AG04449 (cell line): ENCODE data around the gene GRIA1.
A peak's percentile ranks its signal among the peaks of the same experiment; 100 is the strongest.

Experiments
- CTCF ChIA-PET: fragments of 350-600 bp; formaldehyde crosslinking; extraction: SDS; loops from one replicate; lab custom pipeline; 2021; ENCODE audit warnings: antibody characterized with exemption; lab: Yijun Ruan, JAX
- POLR2A ChIA-PET: fragments of 400-600, 350-600 bp; formaldehyde crosslinking; extraction: SDS; loops from one replicate; lab custom pipeline; 2020; ENCODE audit warnings: antibody characterized with exemption, inconsistent platforms; lab: Yijun Ruan, JAX
- DNase-seq: peaks from one replicate; pipeline ENCODE4 v3.0.0-alpha.2; 2010; ENCODE audit warnings: low read depth, low spot score
- H3K4me3 ChIP-seq: 2 replicates; pipeline ENCODE4 v1.5.1; 2011; ENCODE audit warnings: low read depth, mild to moderate bottlenecking, control low read depth, low read length
- CTCF ChIP-seq: IDR thresholded peaks from one replicate; pipeline ENCODE4 v1.5.1; 2011; ENCODE audit warnings: mild to moderate bottlenecking, moderate library complexity, low read length, control low read depth, inconsistent platforms; ENCODE audit not compliant: insufficient read depth; ENCODE audit errors: missing control alignments

GRIA1 gene

GRCh38 chr5:153543288-153543687, 52.8 kb downstream of the GRIA1 start:
- CTCF ChIA-PET, result interaction anchor here (0.9 kb wide), 1 partner anchor 10 kb away, joined by 3 read pairs; no protein-coding TSS in a partner anchor
- TF ChIP-seq CTCF, result no peak
- POLR2A ChIA-PET, result no interaction called here
- H3K4me3 ChIP-seq, result no peak overlapping the region
- no peak for DNase-seq

GRCh38 chr5:153543959-153544470, 53.5 kb downstream of the GRIA1 start:
- no peak for TF ChIP-seq CTCF
- CTCF ChIA-PET, result interaction anchor here (0.9 kb wide), 1 partner anchor 11 kb away, joined by 3 read pairs; no protein-coding TSS in a partner anchor
- POLR2A ChIA-PET, result no interaction called here
- no peak for DNase-seq
- no peak overlapping the region for H3K4me3 ChIP-seq

- POLR2A ChIA-PET, result no interaction called here
- no peak for DNase-seq
- CTCF ChIA-PET, result no interaction called here
- H3K4me3 ChIP-seq, result no peak overlapping the region
- no peak for TF ChIP-seq CTCF
Measured at GRCh38 chr5:153544706-153545105, 54.2 kb downstream of the GRIA1 start.

DNA sequence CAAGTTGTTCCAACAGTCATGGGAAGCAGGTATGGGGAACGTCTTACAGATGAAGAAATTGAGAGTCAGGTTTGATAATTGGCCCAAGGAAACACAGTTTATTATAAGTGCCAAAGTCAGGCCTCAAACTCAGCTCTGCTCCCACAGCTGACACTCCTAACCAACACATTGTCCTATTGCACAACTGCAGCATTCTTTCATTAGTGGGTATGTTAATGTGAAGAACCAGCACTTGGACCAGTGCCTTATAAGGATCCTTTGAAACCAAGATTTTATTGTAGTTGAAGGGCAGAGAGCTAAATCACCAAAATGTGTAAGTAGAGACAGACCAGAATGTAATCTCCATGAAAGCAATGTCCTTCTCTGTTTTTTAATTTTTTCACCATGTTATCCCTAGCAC, 56.1 kb downstream of the GRIA1 start:
- H3K4me3 ChIP-seq, result no peak overlapping the region
- ChIA-PET POLR2A (no interaction called here), CTCF (interaction anchor here (1.1 kb wide), 1 partner anchor 1014 kb away, joined by 3 read pairs; no protein-coding TSS in a partner anchor)
- DNase-seq, result peak; percentile 58
- TF ChIP-seq CTCF, result no peak

DNA sequence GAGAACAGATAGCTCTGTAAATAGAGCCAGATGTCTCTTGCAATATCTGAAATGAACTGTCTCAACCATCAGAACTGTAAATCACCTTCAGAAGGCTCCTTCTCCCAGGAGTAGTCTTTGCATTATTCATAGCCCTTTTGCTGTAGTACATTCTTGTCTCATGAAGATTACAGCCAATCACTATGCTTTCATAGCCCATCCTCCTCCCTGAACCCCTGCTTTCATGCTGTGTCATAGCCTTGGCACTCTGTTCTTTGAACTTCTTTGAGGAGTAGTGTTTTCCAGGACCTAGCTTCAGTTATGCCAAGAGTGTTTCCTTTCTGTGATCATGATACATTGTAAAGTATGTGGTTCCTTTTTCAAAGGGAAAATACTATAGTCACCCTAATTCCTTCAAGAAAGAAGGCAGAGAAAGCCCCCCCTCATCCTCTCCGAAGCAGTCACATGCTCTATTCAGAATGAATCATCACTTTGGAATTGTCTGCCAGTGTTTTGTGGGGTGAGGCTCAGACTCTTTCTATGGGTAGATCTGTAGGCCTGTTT, 61.1 kb downstream of the GRIA1 start:
- CTCF ChIA-PET, result interaction anchor here (1.3 kb wide), 1 partner anchor 13 kb away, joined by 4 read pairs; no protein-coding TSS in a partner anchor
- no peak for TF ChIP-seq CTCF
- H3K4me3 ChIP-seq, result no peak overlapping the region
- POLR2A ChIA-PET, result interaction anchor here (1.0 kb wide), 1 partner anchor 107 kb away, joined by 3 read pairs; no protein-coding TSS in a partner anchor
- peak; percentile 94 for DNase-seq

- POLR2A ChIA-PET, result no interaction called here
- peak; percentile 38 for DNase-seq
- TF ChIP-seq CTCF, result no peak
- no peak overlapping the region for H3K4me3 ChIP-seq
- CTCF ChIA-PET, result interaction anchor here (1.3 kb wide), 1 partner anchor 201 kb away, joined by 3 read pairs; no protein-coding TSS in a partner anchor
Measured at GRCh38 chr5:153552886-153553285, 62.4 kb downstream of the GRIA1 start.
